BLaER1 (cell line): ENCODE data around the gene ARHGEF37.
A peak's percentile ranks its signal among the peaks of the same experiment; 100 is the strongest.
"Not testable (repeated sequence)": the region's sequence is repeated elsewhere in the genome, so short reads cannot be mapped to it uniquely, and the experiment has no call there.

ENCODE experiments used
- H3K27ac ChIP-seq: shearing (Covaris generic); formaldehyde crosslinking; 2 replicates; pipeline ENCODE4 v1.8.1; 2022
- H3K27me3 ChIP-seq: shearing (Covaris generic); formaldehyde crosslinking; 2 replicates; pipeline ENCODE4 v1.8.1; 2022
- H3K36me3 ChIP-seq: shearing (Covaris generic); formaldehyde crosslinking; 2 replicates; pipeline ENCODE4 v1.8.1; 2022
- H3K4me1 ChIP-seq: shearing (Covaris generic); formaldehyde crosslinking; 2 replicates; pipeline ENCODE4 v1.8.1; 2022
- H3K4me2 ChIP-seq: shearing (Covaris generic); formaldehyde crosslinking; 2 replicates; pipeline ENCODE4 v1.8.1; 2022
- H3K4me3 ChIP-seq: shearing (Covaris generic); formaldehyde crosslinking; 2 replicates; pipeline ENCODE4 v1.8.1; 2022
- H3K9ac ChIP-seq: shearing (Covaris generic); formaldehyde crosslinking; 2 replicates; pipeline ENCODE4 v1.8.1; 2022
- H3K9me3 ChIP-seq: shearing (Covaris generic); formaldehyde crosslinking; 2 replicates; pipeline ENCODE4 v1.8.1; 2022
- H4K20me1 ChIP-seq: shearing (Covaris generic); formaldehyde crosslinking; 2 replicates; pipeline ENCODE4 v1.8.1; 2022
- Cebpa-rat ChIP-seq: shearing (Covaris generic); IDR thresholded peaks from 2 replicates; pipeline ENCODE4 v1.8.1; 2022

The ARHGEF37 gene, protein sequence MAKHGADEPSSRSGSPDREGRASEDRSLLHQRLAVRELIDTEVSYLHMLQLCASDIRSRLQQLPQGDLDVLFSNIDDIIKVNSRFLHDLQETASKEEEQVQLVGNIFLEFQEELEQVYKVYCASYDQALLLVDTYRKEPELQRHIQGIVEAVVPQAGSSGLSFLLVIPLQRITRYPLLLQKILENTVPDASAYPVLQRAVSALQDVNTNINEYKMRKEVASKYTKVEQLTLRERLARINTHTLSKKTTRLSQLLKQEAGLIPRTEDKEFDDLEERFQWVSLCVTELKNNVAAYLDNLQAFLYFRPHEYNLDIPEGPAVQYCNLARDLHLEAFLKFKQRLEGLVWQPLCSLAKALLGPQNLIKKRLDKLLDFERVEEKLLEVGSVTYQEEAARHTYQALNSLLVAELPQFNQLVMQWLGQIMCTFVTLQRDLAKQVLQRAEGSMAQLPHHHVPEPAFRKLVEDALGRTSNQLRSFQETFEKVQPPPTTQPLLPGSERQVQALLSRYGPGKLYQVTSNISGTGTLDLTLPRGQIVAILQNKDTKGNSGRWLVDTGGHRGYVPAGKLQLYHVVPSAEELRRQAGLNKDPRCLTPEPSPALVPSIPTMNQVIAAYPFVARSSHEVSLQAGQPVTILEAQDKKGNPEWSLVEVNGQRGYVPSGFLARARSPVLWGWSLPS

DNA sequence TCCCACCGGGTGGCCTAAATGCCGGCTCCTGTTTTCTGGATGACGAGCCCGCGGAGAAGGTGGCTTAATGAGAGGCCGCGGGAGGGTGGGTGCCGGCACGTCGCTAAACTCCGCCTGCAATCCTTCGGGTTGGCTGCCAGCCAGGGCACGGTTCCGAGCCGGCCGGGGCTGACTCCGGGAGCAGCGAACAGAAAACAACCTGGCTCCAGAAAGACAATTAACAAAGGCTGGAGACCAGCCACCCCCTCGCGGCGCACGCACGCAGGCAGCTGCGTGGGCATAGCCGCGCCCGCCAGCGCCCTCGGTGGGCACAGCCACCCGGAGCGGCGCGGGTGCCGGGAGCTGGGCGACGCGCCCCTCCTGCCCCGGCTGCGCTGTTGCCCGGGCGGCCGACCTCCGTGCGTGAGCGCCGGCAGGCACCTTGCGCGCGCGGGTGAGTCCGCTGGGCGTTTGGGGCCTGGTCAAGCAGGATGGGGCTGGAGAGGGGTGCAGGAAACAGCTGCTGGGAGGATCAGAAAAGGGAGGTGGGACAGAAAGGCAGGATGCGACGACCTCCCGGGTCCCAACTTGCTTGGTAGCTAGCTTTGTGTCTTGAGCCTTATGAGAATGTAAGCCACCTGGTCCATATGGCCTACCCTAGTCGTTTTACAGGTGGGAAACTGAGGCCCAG is at the start of gene ARHGEF37:
Gene ARHGEF37 (plus strand): TSS at position 307 of the 670 bp plus-strand sequence. CDS start 16,272 bp downstream, outside the sequence.
- peak within 1 kb of the TSS; percentile 38; the same call in 1 of the 2 replicates for H3K4me2 ChIP-seq
- H3K36me3 ChIP-seq, result no peaks in the 10 kb centered on the region
- no peak within 1 kb of the TSS for H3K27ac ChIP-seq
- H3K9me3 ChIP-seq, result peaks cover 8% of the 10 kb centered on the region; the same call in 1 of the 2 replicates
- H3K4me1 ChIP-seq, result no peaks in the 10 kb centered on the region
- H3K9ac ChIP-seq, result no peak within 1 kb of the TSS
- H4K20me1 ChIP-seq, result no peaks in the 10 kb centered on the region; the same call in 1 of the 2 replicates
- TF ChIP-seq Cebpa-rat, result no peak
- H3K27me3 ChIP-seq, result peaks cover 52% of the 10 kb centered on the region
- peak within 1 kb of the TSS; percentile 13; the same call in 1 of the 2 replicates for H3K4me3 ChIP-seq

DNA sequence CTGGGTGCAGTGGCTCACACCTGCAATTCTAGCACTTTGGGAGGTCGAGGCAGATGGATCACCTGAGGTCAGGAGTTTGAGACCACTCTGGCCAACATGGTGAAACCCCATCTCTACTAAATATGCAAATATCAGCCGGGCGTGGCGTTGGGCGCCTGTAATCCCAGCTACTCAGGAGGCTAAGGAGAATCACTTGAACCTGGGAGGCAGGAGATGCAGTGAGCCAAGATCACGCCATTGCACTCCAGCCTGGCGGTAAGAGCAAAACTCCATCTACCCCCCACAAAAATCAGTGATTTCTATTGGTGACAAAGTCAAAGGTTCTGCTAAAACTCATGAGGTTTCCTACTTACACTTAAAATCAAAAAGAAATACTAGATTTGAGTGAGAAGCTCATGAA is 48.9 kb upstream of the ARHGEF37 start:
- Histone ChIP-seq H3K36me3 (peaks cover 64% of the 10 kb centered on the region), H4K20me1 (peaks cover 100% of the 10 kb centered on the region)

GRCh38 chr5:149535787-149536186 is 45.5 kb upstream of the ARHGEF37 start:
- H4K20me1 ChIP-seq, result peaks cover 100% of the 10 kb centered on the region
- H3K4me1 ChIP-seq, H3K27ac ChIP-seq: not testable (repeated sequence)

More for the DNA sequence above, 48.9 kb upstream of the ARHGEF37 start:
- Histone ChIP-seq H3K9ac (no peak overlapping the region), H3K27me3 (no peaks in the 10 kb centered on the region), H3K9me3 (no peaks in the 10 kb centered on the region), H3K4me3 (no peak overlapping the region), H3K4me2 (no peak overlapping the region), H3K27ac (no peak overlapping the region), H3K4me1 (no peaks in the 10 kb centered on the region)
- no peak for TF ChIP-seq Cebpa-rat

GRCh38 chr5:149537374-149537975 is 43.8 kb upstream of the ARHGEF37 start:
- no peak overlapping the region for H3K4me3 ChIP-seq
- H3K9me3 ChIP-seq, result peaks cover 5% of the 10 kb centered on the region; the same call in 1 of the 2 replicates
- no peak for TF ChIP-seq Cebpa-rat
- peaks cover 91% of the 10 kb centered on the region for H3K36me3 ChIP-seq
- H3K27me3 ChIP-seq, result no peaks in the 10 kb centered on the region
- H3K4me1 ChIP-seq, result no peaks in the 10 kb centered on the region
- H3K4me2 ChIP-seq, result no peak overlapping the region
- no peak overlapping the region for H3K27ac ChIP-seq
- H3K9ac ChIP-seq, result no peak overlapping the region
- H4K20me1 ChIP-seq, result peaks cover 97% of the 10 kb centered on the region

More at GRCh38 chr5:149535787-149536186, 45.5 kb upstream of the ARHGEF37 start:
- not testable (repeated sequence) for H3K4me2 ChIP-seq, H3K4me3 ChIP-seq, H3K9me3 ChIP-seq, H3K27me3 ChIP-seq, H3K9ac ChIP-seq
- H3K36me3 ChIP-seq, result peaks cover 89% of the 10 kb centered on the region

DNA sequence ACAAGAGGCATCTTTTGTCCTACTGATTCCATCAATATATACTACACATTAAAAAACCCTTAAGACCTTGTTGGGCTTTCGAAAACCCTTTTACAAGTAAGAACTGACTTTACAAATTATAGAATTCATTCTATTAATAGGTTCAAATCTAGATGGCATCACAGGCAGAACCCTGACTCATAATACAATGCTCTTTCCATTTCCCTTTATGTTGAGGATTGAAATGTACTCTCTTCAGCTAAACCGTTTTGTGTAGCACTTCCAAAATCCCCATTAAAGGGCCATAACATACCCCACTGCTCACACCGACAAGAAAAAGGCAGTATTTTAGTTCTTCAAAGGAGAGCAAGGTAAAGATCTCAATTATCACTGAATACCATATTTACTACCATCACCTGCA is 41.2 kb upstream of the ARHGEF37 start:
- peaks cover 5% of the 10 kb centered on the region; the same call in 1 of the 2 replicates for H3K9me3 ChIP-seq
- H3K4me3 ChIP-seq, result no peak overlapping the region
- H4K20me1 ChIP-seq, result peaks cover 97% of the 10 kb centered on the region
- no peak overlapping the region for H3K4me2 ChIP-seq
- H3K9ac ChIP-seq, result no peak overlapping the region
- TF ChIP-seq Cebpa-rat, result no peak
- no peak overlapping the region for H3K27ac ChIP-seq
- peaks cover 91% of the 10 kb centered on the region for H3K36me3 ChIP-seq
- H3K27me3 ChIP-seq, result no peaks in the 10 kb centered on the region
- H3K4me1 ChIP-seq, result no peaks in the 10 kb centered on the region

- H3K4me2 ChIP-seq, result no peak overlapping the region
- no peak for TF ChIP-seq Cebpa-rat
- H3K36me3 ChIP-seq, result peaks cover 94% of the 10 kb centered on the region
These were observed 39.4 kb upstream of the ARHGEF37 start for GRCh38 chr5:149541893-149542292.

GRCh38 chr5:149543361-149544027 is 37.8 kb upstream of the ARHGEF37 start:
- peaks cover 2% of the 10 kb centered on the region; the same call in 1 of the 2 replicates for H3K9me3 ChIP-seq
- H3K9ac ChIP-seq, result no peak overlapping the region
- no peak overlapping the region for H3K27ac ChIP-seq
- peaks cover 16% of the 10 kb centered on the region for H3K4me1 ChIP-seq
- no peak overlapping the region for H3K4me2 ChIP-seq
- H3K27me3 ChIP-seq, result no peaks in the 10 kb centered on the region
- H3K4me3 ChIP-seq, result no peak overlapping the region
- no peak for TF ChIP-seq Cebpa-rat
- H3K36me3 ChIP-seq, result peaks cover 94% of the 10 kb centered on the region
- H4K20me1 ChIP-seq, result peaks cover 97% of the 10 kb centered on the region

More at GRCh38 chr5:149541893-149542292, 39.4 kb upstream of the ARHGEF37 start:
- Histone ChIP-seq H3K4me1 (0 out of 2 replicates have a peak, but pooled peaks cover under 1% of the 10 kb centered on the region), H4K20me1 (peaks cover 97% of the 10 kb centered on the region), H3K9ac (no peak overlapping the region), H3K27me3 (no peaks in the 10 kb centered on the region), H3K27ac (no peak overlapping the region), H3K4me3 (no peak overlapping the region), H3K9me3 (peaks cover 5% of the 10 kb centered on the region; the same call in 1 of the 2 replicates)

- no peak overlapping the region for H3K9ac ChIP-seq
- no peaks in the 10 kb centered on the region for H3K9me3 ChIP-seq
- no peak overlapping the region for H3K4me2 ChIP-seq
- no peak overlapping the region for H3K27ac ChIP-seq
- peaks cover 94% of the 10 kb centered on the region for H3K36me3 ChIP-seq
- peaks cover 97% of the 10 kb centered on the region for H4K20me1 ChIP-seq
- no peak for TF ChIP-seq Cebpa-rat
- no peaks in the 10 kb centered on the region for H3K27me3 ChIP-seq
- H3K4me3 ChIP-seq, result no peak overlapping the region
- H3K4me1 ChIP-seq, result peaks cover 21% of the 10 kb centered on the region
These were observed 37.3 kb upstream of the ARHGEF37 start for GRCh38 chr5:149544028-149544420.

- Histone ChIP-seq H3K9ac (no peak overlapping the region), H4K20me1 (peaks cover 96% of the 10 kb centered on the region), H3K9me3 (no peaks in the 10 kb centered on the region)
These were observed 36.0 kb upstream of the ARHGEF37 start for GRCh38 chr5:149545327-149545726.

More at GRCh38 chr5:149545327-149545726, 36.0 kb upstream of the ARHGEF37 start:
- Histone ChIP-seq H3K36me3 (peaks cover 88% of the 10 kb centered on the region), H3K4me3 (no peak overlapping the region), H3K27ac (no peak overlapping the region), H3K4me2 (no peak overlapping the region), H3K27me3 (no peaks in the 10 kb centered on the region), H3K4me1 (peaks cover 30% of the 10 kb centered on the region)
- TF ChIP-seq Cebpa-rat, result no peak
